SU-DHL-6 (cell line): ENCODE measurements around the gene TBC1D22A.

Experiments used
- EZH2phosphoT487 ChIP-seq: fragments of 200-600 bp; sonication (generic), shearing (Covaris generic); conservative IDR thresholded peaks from 2 replicates; pipeline ENCODE4 v1.6.1; 2018; ENCODE audit warnings: mild to moderate bottlenecking, antibody characterized with exemption, low read length, moderate library complexity, mixed read lengths
- TF ChIP-seq, protein P1 (sequence below): fragments of 200-600 bp; sonication (generic); IDR thresholded peaks from one replicate; pipeline ENCODE4 v1.5.1; 2017; ENCODE audit warnings: antibody characterized with exemption, mild to moderate bottlenecking, low read length, moderate library complexity; ENCODE audit not compliant: insufficient read depth, poor library complexity, severe bottlenecking

GRCh38 chr22:47165338-47166032 lies 403.0 kb downstream of the TBC1D22A start:
- TF ChIP-seq, protein P1, sequence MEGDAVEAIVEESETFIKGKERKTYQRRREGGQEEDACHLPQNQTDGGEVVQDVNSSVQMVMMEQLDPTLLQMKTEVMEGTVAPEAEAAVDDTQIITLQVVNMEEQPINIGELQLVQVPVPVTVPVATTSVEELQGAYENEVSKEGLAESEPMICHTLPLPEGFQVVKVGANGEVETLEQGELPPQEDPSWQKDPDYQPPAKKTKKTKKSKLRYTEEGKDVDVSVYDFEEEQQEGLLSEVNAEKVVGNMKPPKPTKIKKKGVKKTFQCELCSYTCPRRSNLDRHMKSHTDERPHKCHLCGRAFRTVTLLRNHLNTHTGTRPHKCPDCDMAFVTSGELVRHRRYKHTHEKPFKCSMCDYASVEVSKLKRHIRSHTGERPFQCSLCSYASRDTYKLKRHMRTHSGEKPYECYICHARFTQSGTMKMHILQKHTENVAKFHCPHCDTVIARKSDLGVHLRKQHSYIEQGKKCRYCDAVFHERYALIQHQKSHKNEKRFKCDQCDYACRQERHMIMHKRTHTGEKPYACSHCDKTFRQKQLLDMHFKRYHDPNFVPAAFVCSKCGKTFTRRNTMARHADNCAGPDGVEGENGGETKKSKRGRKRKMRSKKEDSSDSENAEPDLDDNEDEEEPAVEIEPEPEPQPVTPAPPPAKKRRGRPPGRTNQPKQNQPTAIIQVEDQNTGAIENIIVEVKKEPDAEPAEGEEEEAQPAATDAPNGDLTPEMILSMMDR, result no peak
- no peak for TF ChIP-seq EZH2phosphoT487
